Measurements from ENCODE around the gene CAMK2B.

The CAMK2B gene

DNA sequence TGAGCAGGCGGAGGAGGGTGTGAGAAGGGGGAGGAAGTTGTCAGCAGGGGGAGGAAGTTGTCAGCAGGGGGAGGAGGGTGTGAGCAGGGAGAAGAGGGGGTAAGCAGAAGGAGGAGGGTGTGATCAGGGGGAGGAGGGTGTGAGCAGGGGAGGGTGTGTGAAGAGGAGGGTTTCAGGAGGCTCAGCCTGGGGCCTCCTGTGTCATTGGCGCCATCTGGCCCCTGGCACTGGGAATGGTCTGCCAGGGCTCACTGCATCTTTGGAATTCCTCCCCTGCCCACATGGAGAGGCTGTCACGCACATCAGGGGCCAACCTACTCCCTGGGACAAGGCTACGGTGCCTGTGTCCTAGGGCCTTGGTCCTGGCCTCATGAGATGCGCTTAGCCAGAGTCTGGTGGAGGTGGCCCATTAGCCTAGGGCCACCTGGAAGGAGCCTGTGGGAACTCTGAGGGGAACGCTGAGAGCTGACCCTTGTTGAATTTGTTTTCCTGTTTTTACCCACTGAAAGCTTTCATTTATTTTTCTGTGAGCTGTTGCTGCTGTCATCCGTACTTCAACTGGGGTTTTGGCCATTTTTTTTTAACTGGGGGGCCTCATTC lies 18.0 kb downstream of the CAMK2B start:
- Histone ChIP-seq H3K27me3 (ENCODE audit: low read length) (no peaks in the 10 kb centered on the region), H4K20me1 (ENCODE audit: low read depth, low read length) (no peaks in the 10 kb centered on the region), H3K9ac (ENCODE audit: low read length) (no peak overlapping the region), H3K9me3 (ENCODE audit: insufficient read depth, low read length) (no peaks in the 10 kb centered on the region), H3K4me3 (ENCODE audit: insufficient read depth, low read length, poor library complexity, severe bottlenecking) (no peak overlapping the region), H3K4me2 (ENCODE audit: low read depth, low read length, poor library complexity, severe bottlenecking) (no peak overlapping the region), H3K79me2 (ENCODE audit: insufficient read depth, low read length) (no peaks in the 10 kb centered on the region), H3K9me2 (replicated peaks; ENCODE audit: insufficient read depth, low read length) (no peaks in the 10 kb centered on the region), H3K27ac (ENCODE audit: low read depth, low read length) (no peak overlapping the region), H3F3A (ENCODE audit: insufficient read depth) (no peaks in the 10 kb centered on the region), H2AFZ (ENCODE audit: low read depth, low read length, severe bottlenecking) (no peak overlapping the region), H3K36me3 (ENCODE audit: low read length) (no peaks in the 10 kb centered on the region)
- TF ChIP-seq EZH2phosphoT487 (conservative IDR thresholded peaks at IDR 0.05; ENCODE audit: low read length): no peak
- TF ChIP-seq, protein P1, sequence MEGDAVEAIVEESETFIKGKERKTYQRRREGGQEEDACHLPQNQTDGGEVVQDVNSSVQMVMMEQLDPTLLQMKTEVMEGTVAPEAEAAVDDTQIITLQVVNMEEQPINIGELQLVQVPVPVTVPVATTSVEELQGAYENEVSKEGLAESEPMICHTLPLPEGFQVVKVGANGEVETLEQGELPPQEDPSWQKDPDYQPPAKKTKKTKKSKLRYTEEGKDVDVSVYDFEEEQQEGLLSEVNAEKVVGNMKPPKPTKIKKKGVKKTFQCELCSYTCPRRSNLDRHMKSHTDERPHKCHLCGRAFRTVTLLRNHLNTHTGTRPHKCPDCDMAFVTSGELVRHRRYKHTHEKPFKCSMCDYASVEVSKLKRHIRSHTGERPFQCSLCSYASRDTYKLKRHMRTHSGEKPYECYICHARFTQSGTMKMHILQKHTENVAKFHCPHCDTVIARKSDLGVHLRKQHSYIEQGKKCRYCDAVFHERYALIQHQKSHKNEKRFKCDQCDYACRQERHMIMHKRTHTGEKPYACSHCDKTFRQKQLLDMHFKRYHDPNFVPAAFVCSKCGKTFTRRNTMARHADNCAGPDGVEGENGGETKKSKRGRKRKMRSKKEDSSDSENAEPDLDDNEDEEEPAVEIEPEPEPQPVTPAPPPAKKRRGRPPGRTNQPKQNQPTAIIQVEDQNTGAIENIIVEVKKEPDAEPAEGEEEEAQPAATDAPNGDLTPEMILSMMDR (IDR thresholded peaks at IDR 0.05; ENCODE audit: insufficient read depth, low read length, poor library complexity, severe bottlenecking): no peak

DNA sequence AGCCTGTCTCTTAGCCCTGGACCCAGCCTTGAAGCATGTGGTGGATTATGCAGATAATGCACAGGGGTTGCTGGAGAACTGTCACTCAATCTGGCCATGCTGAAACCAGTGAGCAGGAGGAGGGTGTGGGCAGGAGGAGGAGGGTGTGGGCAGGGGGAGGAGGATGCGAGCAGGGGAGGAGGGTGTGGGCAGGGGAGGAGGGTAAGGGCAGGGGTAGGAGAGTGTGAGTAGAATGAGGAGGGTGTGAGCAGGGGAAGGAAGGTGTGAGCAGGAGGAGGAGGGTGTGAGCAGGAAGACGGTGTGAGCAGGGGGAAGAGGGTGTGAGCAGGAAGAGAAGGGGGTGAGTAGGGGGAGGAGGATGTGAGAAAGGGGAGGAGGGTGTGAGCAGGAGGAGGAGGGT lies 18.8 kb downstream of the CAMK2B start:
- no peak overlapping the region for H2AFZ ChIP-seq (ENCODE audit: low read depth, low read length, severe bottlenecking)
- H3K9ac ChIP-seq (ENCODE audit: low read length): no peak overlapping the region
- no peak overlapping the region for H3K4me2 ChIP-seq (ENCODE audit: low read depth, low read length, poor library complexity, severe bottlenecking)
- TF ChIP-seq, protein P1 (IDR thresholded peaks at IDR 0.05; ENCODE audit: insufficient read depth, low read length, poor library complexity, severe bottlenecking): no peak
- no peak for TF ChIP-seq EZH2phosphoT487 (conservative IDR thresholded peaks at IDR 0.05; ENCODE audit: low read length)
- H3K27me3 ChIP-seq (ENCODE audit: low read length): no peaks in the 10 kb centered on the region
- H3K36me3 ChIP-seq (ENCODE audit: low read length): no peaks in the 10 kb centered on the region
- no peaks in the 10 kb centered on the region for H3K9me3 ChIP-seq (ENCODE audit: insufficient read depth, low read length)
- H3K27ac ChIP-seq (ENCODE audit: low read depth, low read length): no peak overlapping the region
- H4K20me1 ChIP-seq (ENCODE audit: low read depth, low read length): no peaks in the 10 kb centered on the region
- H3F3A ChIP-seq (ENCODE audit: insufficient read depth): no peaks in the 10 kb centered on the region
- no peaks in the 10 kb centered on the region for H3K9me2 ChIP-seq (replicated peaks; ENCODE audit: insufficient read depth, low read length)
- no peak overlapping the region for H3K4me3 ChIP-seq (ENCODE audit: insufficient read depth, low read length, poor library complexity, severe bottlenecking)
- no peaks in the 10 kb centered on the region for H3K79me2 ChIP-seq (ENCODE audit: insufficient read depth, low read length)

DNA sequence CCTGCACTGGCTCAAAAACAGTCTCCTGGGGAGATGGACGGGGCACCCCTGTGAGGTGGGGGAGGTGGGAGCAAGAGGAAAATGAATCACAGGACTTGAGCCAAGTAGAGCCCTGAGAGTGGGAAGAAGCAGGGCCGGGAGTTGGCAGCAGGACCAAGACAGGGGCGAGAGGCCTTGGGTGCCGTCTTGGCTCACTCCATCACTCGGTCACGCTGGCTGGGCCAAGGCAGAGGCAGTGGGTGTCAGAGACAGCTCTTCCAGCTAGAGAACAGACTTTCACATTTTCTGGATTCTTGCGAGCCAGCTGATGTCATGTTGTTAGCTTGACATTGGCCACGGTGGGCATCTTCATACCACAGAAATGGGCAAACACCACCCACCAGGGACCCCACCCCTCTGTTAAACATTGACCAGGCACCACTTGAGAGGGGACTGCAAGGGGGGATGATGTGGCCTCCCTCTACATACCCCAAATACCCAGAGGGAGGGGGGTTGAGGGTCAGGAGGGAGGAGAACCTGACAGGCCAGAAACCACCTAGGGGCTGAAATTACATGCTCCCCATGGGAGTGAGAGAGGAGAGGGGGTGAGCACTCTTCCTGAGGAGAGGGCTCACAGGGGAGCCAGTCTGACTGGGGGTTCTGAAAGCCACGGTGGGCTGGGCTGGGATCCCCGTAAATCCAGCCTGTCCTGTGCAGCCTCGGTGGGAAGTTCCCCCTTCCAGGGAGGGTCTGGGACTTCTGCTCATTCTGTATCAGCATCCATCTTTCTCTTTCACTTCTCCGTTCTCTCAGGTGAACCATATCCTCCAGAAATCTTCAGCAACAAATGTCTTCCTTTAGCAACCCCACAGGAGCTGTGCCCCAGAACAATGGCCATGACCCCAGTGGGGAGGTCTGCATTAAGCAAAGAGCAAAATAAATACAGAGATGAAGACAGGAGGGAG lies 19.6 kb downstream of the CAMK2B start:
- no peaks in the 10 kb centered on the region for H3K9me3 ChIP-seq (ENCODE audit: insufficient read depth, low read length)
- H3K79me2 ChIP-seq (ENCODE audit: insufficient read depth, low read length): no peaks in the 10 kb centered on the region
- no peak overlapping the region for H3K4me2 ChIP-seq (ENCODE audit: low read depth, low read length, poor library complexity, severe bottlenecking)
- no peak overlapping the region for H2AFZ ChIP-seq (ENCODE audit: low read depth, low read length, severe bottlenecking)
- no peaks in the 10 kb centered on the region for H3F3A ChIP-seq (ENCODE audit: insufficient read depth)
- H4K20me1 ChIP-seq (ENCODE audit: low read depth, low read length): no peaks in the 10 kb centered on the region
- TF ChIP-seq, protein P1 (IDR thresholded peaks at IDR 0.05; ENCODE audit: insufficient read depth, low read length, poor library complexity, severe bottlenecking): no peak
- TF ChIP-seq EZH2phosphoT487 (conservative IDR thresholded peaks at IDR 0.05; ENCODE audit: low read length): no peak
- H3K9ac ChIP-seq (ENCODE audit: low read length): no peak overlapping the region
- H3K27me3 ChIP-seq (ENCODE audit: low read length): no peaks in the 10 kb centered on the region
- H3K27ac ChIP-seq (ENCODE audit: low read depth, low read length): no peak overlapping the region
- H3K36me3 ChIP-seq (ENCODE audit: low read length): no peaks in the 10 kb centered on the region
- H3K4me3 ChIP-seq (ENCODE audit: insufficient read depth, low read length, poor library complexity, severe bottlenecking): no peak overlapping the region
- no peaks in the 10 kb centered on the region for H3K9me2 ChIP-seq (replicated peaks; ENCODE audit: insufficient read depth, low read length)
